NCI-H748 (cell line): ENCODE results near the gene CHCHD6.

Experiments
- DNase-seq: peaks from one replicate; lab custom pipeline; 2025; ENCODE audit not compliant: unreplicated experiment; lab: John Stamatoyannopoulos, UW

CHCHD6 gene

DNA sequence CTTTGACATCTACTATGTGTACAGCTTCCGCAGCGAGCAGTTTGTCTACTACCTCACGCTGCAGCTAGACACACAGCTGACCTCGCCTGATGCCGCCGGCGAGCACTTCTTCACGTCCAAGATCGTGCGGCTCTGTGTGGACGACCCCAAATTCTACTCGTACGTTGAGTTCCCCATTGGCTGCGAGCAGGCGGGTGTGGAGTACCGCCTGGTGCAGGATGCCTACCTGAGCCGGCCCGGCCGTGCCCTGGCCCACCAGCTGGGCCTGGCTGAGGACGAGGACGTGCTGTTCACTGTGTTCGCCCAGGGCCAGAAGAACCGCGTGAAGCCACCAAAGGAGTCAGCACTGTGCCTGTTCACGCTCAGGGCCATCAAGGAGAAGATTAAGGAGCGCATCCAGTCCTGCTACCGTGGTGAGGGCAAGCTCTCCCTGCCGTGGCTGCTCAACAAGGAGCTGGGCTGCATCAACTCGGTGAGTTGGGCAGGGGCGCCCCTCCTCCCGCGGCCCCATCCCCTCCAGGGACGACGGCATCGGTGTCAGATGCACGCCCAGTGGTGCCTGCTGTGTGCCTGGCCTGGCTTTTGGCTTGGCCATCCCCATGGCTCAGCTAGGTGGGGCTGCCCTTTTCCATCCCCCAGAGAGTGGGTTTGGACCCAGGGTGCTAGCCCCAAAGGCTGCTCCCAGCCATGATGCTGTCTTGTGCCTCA is 285.4 kb downstream of the CHCHD6 start:
- no peak for DNase-seq

DNA sequence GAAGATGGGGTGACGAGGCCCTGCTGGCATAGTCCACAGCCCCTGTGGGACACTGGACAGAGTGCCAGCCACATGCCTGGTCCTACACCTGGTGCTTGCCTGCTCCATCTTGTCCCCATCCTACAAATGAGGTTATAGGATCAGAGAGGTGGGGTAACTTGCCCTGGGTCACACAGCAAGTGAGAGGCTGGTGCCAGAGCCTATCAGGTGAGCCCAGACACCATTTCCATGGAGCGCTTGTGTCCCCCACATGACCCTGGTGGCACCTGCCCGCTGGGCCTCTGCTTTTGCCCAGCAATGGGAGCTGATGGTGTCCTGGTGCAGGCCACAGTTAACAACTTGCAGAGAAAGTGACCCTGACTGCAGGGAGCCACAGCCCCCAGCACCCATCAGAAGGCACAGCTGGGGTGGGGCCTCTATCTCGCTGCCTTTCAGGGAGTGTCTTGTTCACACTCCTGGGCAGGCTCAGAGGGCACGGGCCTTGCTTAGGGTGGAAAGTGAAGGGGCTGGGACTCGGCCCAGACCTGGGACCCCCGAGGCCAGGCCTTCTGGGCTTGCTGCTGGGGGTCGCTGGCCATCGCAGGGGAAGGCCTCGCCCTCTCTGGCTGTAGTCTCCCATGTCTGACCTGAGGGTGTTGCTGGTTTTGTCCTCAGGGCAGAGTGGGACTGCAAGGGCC is 286.1 kb downstream of the CHCHD6 start:
- DNase-seq, result no peak

DNA sequence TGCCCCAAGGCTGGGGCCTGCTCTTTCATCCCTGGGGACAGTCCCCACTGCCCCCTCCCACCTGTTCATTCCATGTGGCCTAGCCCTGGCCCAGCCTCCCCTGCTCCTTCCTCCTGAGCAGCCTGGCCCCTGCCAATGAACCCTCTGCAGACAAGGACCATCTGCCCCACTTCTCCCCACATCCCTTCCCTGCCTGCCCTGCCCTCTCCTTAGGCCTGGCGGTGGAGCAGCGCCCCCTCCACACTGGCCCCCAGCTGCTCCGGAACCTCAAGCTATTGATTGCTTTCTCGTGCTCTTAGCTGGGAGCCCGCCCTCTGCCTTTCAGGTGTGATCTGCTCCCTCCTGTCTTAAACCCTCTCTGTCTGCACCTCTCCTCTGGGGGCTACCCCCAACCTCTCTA is 286.9 kb downstream of the CHCHD6 start:
- DNase-seq, result no peak

DNA sequence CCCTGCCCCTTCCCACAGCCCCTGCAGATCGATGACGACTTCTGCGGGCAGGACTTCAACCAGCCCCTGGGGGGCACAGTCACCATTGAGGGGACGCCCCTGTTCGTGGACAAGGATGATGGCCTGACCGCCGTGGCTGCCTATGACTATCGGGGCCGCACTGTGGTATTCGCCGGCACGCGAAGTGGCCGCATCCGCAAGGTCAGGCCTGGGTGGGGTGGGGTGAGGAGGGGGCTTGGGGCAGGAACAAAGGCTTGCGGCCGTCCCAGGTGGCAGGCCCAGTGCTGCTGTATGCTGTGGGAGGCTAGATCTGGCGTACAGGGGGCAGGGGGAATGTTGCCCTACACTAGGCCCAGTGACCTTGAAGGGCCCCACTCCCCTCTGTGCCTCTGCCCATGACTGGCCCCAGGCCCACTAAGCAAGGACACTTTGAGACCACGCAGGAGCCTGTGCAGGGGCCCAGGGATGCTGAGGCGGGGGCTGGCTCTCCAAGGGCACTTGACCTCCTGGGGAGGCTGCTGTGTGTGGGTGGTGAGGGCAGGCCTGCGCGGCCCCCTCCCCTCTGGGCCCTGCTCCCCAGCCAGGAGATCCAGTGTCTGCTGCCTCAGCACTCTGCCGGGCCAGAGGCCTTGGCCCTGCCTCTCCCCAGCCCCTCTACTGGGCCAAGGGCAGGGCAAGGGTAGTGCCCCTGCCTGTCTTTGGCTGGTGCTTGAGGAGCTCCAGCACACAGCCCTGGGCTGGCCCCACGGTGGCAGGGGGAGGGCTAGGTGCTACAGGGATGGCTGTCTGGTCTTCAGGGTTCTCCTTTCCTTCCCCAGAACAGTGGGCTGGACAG is 287.5 kb downstream of the CHCHD6 start:
- no peak for DNase-seq

DNA sequence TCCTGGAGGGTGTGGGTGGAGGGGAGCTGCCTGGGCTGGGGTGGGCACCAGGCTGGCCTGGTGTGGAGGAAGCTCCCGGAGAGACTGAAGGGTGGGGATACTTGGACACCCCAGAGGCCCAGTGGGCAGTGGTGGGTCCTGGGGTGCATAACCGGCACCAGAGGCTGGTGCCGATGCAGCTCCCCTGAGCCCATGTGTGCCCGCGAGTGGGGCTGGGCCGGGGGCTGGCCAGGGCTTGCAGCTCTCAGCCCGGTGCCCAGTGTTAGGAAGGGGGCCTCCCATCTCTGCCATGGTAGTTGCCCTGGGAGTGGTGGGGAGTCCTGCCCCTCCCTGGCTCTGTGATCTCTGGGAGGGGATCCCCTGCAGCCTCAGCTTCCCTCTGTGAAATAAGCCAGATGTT is 288.2 kb downstream of the CHCHD6 start:
- no peak for DNase-seq

DNA sequence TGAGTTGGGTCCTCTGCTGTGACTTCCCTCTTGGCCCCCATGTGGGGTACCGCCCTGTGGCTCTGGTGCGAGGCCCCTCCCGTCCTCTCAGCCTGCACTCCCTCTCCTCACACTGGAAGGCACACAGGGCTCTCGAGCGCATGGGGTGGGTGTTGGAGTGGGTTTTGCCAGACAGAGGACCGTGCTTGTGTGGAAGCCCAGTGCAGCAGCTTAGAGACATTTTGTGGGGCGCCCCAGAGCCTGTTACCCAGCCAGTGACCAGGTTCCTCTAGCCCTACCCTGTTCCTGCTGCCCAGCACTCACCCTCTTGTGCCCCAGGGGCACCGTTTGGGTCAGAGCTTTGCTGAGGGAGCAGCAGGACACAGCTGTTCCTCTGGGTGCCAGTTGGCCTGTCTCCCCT is 288.7 kb downstream of the CHCHD6 start:
- no peak for DNase-seq

DNA sequence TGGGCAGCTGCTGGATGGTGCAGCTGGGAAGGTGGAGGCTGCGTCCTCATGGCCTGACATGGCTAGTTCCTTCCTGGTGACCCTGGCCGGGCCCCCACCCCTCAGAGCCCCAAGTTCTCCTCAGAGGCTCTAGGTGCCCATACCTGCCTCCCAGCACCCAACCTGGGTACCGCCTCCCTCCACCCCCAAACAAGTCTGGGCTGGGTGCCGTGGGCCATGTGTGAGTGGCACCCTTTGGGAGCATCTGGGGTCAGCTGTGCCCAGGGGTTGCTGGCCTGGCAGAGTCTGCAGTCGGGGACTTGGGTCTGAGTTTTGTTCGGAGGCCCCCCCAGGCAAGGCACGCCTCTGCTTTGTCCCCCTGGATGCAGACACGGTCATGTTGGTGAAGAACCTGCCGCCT is 289.4 kb downstream of the CHCHD6 start:
- no peak for DNase-seq

DNA sequence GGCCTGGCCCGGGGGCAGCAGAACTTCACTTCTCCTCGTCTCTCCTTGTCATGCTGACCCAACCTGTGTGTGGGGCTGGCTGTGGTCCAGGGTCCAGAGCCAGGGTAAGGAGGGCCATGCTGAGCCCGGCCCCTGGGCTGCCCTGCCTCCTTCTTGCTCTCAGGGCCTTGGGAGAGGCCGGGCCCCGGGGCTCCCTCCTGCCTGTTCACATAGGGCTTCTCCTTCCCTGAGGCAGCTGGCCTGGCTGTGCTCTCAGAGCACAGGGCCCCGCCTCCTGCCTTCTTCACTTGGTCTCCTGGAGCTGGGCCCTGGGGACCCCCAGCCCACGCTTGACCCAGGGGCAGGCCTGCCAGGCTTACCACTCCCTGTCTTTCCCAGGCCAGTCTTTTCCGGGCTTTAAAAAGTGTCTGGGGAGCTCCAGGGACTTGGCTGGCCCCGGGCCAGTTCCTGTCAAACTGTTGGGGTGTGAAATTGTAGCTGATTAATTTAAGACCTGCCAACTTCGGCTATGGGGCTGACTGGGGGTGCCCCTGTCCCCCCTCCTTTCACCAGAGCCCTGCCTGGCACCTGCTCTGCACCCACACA is 290.7 kb downstream of the CHCHD6 start:
- no peak for DNase-seq

DNA sequence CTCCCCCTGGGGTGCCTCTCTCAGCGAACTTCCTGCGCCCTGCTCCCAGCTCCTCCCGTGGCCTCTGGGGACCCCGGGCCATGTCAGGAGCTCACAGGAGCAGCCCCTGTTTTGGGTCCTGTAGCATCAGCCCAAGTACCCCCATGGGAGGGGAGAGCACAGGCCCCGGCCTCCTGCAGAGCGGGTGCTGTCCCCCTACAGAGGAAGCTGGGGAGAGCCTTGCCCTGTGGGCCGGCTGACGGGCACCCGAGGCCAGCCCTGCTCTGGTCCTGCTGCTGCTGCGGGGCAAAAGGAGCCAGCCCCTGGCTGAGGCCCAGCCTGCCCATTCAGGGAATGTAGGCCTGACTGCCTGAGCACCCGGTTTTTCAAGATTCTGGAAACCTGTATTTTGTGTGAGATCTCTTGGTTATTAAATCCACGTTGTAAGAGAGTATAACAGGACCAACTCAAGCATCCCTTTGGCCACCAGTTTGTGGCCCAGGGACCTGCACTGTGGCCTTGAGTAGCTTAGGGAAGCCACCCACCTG is 291.3 kb downstream of the CHCHD6 start:
- no peak for DNase-seq

DNA sequence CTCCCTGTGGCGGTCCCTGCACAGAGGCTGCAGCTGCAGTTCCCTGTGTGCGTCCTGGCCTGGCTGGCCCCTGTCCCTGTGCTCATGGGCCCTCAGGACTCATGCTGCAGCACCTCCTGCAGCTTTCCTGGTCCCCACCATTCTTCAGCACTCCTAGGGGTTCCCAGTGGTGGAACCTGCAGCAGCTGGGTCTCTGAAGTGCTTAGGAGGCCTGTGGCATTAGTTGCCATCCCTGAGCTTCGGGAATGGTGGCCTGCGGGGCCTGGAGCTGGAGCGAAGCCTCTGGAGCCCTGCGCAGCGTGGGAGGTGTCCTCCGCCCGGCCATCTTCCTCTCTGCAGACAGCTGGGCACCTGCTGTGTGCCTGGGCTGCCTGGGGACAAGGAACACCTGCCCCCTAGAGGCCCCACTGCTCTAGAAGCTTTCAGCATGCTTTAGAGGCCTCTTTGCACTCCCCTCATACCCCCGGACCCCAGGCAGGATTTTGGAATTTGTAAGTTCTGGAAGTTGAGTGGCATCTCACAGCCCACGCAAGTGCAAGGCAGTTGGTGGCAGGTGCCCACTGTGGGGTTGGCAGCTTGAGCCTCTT is 292.0 kb downstream of the CHCHD6 start:
- DNase-seq, result no peak

DNA sequence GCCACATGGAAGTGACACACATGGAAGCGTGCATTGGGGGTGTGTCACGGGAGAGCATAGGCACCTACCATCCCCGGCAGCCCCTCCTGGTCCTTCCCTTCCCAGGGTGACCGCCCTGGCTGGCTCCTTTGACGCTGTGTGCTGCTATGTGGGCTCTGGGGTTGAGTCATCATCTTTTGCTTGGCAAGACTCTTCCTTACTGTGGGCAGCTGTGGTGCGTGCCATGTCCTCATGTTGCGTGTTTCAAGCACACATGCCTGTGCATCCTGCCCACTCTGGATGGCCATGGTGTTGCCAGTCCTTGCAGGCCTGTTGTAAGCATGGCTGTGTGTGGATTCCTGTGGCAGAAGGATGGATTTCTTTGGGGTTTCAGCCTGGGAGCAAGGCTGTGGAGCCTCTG is 292.9 kb downstream of the CHCHD6 start:
- no peak for DNase-seq

DNA sequence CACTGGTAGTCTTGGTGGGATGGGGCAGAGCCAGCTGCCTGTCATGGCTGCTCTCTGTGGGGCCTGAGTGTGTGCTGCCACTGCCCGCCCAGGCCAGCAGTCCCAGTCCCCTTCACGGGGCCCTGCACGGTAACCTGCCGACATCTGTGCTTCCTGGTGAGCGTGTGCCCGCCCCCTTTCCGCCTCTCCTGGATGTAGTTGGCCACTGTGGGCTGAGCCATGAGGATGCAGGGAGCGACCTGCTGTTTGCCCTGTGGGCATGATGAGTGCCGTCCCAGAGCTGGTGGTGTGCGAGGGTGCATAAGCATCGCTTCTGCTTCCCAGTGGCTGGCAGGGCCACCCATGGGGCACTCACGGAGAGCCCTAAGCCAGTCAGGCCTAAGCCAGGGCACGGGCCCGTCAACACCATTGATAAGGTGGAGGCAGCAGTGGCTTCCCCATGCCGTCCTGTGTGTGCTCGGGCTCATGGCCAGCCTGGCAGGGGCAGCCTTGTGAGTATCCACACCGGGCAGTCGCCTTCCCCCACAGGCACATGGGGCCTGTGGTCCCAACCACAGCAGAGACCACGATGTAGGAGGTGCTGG is 293.5 kb downstream of the CHCHD6 start:
- DNase-seq, result no peak

DNA sequence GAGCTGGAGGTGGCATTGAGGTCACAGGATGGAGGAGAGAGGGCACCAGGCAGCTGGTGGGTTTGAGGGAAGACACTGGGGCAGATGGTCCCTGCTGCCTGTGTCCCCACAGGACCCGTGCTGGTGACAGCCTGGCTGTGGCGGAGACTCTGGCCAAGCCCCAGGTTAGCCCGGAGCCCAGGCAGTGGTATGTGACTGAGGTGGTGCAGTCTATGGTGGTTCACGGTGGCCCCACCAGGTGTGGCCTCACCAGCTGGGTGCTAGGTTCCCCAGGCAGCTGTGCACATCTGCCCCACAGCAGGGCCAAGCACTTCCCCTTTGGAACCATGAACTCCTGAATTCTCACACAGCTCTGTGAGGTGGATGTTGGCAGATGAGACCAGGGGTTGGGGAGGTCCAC is 294.3 kb downstream of the CHCHD6 start:
- DNase-seq, result no peak

DNA sequence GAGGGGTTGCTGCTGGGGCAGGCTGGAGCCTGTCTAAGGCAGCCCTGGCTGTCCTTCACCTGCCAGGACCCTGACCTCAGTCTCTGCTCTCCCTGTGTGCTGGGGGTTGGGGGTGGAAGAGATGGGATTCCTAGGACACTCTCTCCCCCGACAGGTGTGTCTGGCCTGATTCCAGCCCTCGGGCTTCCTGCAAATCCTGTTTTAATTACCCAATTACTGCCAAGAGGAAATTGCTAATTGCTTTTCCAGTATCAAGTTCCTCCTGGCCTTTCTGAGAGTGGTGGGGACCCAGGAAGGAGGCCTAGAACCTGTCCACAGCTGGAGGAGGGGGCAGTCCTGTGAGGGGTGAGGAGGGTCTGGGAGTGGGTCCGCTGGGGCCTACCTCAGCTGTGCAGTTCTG is 294.7 kb downstream of the CHCHD6 start:
- DNase-seq, result peak; percentile 80

DNA sequence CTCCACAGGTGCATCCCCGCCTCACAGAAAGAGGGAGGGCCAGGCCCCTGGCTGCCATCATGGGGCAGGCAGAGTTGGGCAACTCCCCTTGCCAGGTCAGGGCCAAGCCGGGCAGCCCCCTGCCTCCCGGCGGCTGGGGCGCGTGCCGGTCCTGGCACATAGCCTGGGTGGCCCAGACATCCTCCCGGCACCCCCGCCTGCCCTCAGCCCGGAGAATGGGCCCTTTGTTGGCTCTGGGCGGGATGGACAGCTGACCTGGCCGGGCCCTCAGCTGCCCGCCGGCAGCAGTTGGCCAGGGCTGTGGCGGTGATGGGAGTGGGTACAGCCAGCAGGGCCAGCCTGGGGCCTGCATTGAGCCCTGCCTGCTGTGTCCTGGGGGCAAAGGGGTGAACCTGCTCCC is 295.3 kb downstream of the CHCHD6 start:
- no peak for DNase-seq

DNA sequence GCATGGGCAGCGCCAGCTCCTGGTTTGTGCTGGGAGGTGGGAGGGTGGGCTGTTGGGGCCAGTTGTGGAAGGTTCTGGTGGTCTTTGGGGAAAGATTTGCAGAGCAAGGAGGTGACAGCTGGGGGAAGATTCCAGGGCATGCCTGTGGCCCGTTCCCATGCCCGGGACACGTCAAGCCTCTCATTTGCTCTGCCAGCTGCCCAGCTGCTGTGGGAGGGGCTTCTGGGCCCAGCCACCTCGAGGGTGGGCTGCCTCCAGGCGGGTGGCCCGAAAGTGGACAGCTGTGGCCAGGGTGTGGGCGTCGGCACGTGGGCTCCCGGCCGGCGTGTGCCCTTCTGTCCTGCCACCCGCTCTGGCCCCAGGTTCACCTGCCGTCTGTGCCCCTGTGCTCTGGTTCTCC is 296.1 kb downstream of the CHCHD6 start:
- no peak for DNase-seq

DNA sequence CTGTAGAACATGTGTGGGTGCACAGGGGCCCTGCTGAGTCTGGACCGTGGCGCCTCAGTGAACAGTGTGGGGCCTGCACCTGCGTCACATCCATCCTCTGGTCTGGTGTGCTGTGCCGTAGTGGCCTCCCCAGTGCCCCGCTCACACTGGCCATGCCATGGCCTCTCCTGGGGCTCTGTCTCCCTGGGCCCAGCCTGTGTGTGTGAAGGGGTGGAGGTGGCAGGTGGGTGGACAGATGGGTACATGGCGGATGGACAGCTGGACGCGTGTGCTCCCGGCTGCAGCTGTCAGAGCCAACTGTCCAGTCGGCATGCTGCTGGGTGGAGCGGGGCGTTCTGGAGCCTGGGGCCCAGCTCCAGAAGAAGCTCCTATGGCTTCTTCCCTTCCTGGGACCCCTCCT is 296.7 kb downstream of the CHCHD6 start:
- DNase-seq, result no peak

DNA sequence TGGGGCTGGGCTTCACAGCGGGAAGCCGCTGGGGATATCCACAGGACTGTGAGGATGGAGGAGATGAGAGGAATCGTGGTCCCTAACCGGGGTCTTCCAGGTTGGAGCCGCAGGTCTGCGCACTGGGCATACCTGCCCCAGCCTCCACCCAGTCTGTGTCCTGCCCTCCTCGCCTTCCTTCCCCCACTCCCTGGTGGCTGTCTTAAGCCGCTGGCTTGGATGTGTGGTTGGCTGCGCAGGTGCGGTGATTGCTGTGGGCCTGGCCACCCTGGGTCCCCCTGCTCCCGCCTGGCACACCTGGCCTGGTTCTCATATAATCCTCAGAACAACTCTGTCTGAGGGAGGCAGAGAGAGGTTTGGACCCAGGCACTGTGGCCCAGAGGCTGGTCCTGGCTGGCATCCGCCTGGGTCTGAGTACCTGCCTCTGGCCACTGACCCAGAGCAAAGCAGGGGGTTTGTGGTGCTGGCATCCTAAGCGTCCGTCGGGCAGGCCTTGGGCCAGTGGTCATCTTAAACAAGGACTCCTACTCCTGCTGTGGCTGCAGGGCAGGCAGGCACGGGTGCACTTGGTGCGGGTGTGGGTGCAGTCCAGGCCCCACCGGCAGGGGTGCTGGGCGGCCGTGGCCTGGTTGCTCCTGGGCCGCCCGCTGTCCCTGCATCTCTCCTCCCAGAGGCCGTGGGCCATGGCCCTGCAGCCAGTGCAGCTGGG is 297.6 kb downstream of the CHCHD6 start:
- no peak for DNase-seq

DNA sequence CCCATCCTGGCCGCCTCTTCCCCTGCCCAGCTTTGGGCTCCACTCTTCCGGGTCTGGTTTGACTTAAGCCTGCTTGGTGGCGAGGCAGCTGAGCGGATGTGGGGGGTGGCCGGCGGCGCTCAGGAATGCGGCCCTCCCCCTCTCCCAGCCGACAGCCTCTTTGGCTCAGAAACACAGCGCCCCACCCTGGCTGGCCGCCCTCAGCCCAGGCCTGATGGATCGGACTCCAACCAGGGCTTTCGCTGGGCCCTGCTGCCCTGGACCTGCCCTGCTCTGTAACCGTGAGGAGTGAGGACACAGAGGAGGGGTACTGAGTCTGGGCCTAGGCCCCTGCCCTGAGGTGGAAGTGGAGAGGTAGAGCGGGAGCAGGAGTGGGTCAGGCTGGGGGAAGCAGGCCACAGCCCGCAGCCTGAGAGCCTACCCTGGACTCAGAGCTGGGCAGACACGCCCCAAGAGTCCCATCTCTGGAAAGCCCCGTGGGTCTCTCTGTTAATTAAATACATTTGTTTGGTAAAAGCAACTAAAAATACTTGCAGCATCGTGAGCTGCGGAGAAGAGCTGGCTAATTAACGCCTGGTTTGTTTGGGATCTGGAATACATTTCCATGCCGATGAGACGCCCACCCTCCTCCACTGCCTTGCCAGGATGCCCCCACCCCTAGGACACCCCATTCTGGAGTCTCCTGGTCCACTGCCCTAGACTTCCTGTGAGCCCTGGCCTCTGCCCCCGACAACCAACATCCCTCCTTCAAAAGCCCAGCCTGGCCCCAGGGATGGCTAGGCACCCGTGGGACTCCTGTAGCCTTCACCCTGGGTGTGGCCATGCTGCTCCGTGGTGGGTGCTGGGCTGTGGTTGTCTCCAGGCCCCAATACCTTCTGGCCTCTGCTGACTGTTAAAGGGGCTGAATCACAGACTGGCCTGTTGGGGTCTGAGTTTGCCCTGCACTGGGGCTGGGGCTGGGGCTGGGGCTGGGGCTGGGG is 298.4 kb downstream of the CHCHD6 start:
- no peak for DNase-seq
